Prostate gland (tissue), 2 donors: ENCODE measurements around the gene CNP. TPM values are rescaled to one million over a fixed set of nuclear protein-coding genes. Genes with fewer than 3 reads are reported as not detected.

Experiments used
- DNase-seq: peaks from one replicate; pipeline ENCODE4 v3.0.0-alpha.2; 2019; ENCODE audit warnings: low spot score
- H3K27ac ChIP-seq, 2 donors: fragments of 200-600 bp; sonication (generic); 2 replicates each; pipeline ENCODE4 v1.5.1; 2017 to 2019
- H3K27me3 ChIP-seq: fragments of 200-600 bp; sonication (generic); replicated peaks from 2 replicates; pipeline ENCODE4 v1.5.1; 2019; ENCODE audit not compliant: insufficient read depth
- H3K36me3 ChIP-seq, 2 donors: fragments of 200-600 bp; sonication (generic); 1 replicate in 1 of 2; 2 replicates in 1 of 2; pipeline versions ENCODE4 v1.5.1 to v1.8.1; 2017 to 2019
- H3K4me1 ChIP-seq: fragments of 200-600 bp; sonication (generic); replicated peaks from 2 replicates; pipeline ENCODE4 v1.5.1; 2019
- H3K4me3 ChIP-seq, 2 donors: fragments of 200-600 bp; sonication (generic); 2 replicates each; pipeline ENCODE4 v1.5.1; 2017 to 2019
- H3K9me3 ChIP-seq: fragments of 200-600 bp; sonication (generic); 2 replicates; pipeline ENCODE4 v1.5.1; 2017
- POLR2A ChIP-seq: fragments of 450-650 bp; IDR thresholded peaks from one replicate; pipeline ENCODE4 v1.6.1; 2016; ENCODE audit warnings: antibody characterized with exemption, mild to moderate bottlenecking
- POLR2AphosphoS5 ChIP-seq: sonication (generic); formaldehyde crosslinking; IDR thresholded peaks from one replicate; pipeline ENCODE4 v1.6.1; 2017; ENCODE audit warnings: antibody characterized with exemption
- WGBS: methylation state at CpG from one replicate; pipeline ENCODE4 v1.1.5; 2018; 5-methylcytosine and 5-hydroxymethylcytosine counted together
- intact Hi-C: fragments of 100-400 bp; cut with DNase I; formaldehyde crosslinking; loops from one replicate; pipeline ENCODE4 v1.14.2; 2022
- total RNA-seq, 2 donors: library from RNA; depleted of rRNA; stranded (reverse); fragments of >200 nt; gene quantifications; one replicate each; pipeline ENCODE4 v1.1.0, GENCODE V29; 2016
- TF ChIP-seq, protein P1 (sequence below), 4 experiments: fragments of 200-600 bp in 2 of 4; fragments of 450-650 bp in 2 of 4; sonication (generic) in 2 of 4; IDR thresholded peaks; 1 replicate in 3 of 4; 2 replicates in 1 of 4; pipeline ENCODE4 v1.5.1; 2016 to 2019; ENCODE audit warnings: antibody characterized with exemption in 4 of 4, mild to moderate bottlenecking in 2 of 4, moderate library complexity in 2 of 4

Gene CNP
- total RNA-seq, 2 donors from 2014 or later, result 85.8 to 117 TPM

DNA sequence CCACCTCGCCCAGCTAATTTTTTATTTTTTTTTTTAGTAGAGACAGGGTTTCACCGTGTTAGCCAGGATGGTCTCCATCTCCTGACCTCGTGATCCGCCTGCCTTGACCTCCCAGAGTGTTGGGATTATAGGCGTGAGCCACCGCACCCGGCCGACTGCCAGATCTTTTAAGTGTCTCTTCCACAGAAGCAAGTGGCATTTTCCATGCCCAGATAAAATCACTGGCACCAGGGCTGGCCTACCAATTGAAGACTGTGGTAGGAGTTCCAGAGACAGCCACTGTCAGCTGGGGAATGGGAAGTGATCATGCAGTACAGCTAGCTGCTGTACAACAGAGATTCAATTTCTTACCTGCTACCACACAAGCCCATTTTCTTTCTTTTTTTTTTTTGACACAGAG lies 17.9 kb downstream of the CNP start:
- DNase-seq, result no peak
- 95% methylated on average over 8 of the region's 8 CpGs for WGBS
- intact Hi-C loops, result no loop called here
- TF ChIP-seq POLR2A, result no peak
- no peaks in the 10 kb centered on the region for H3K27me3 ChIP-seq
- H3K9me3 ChIP-seq, result no peaks in the 10 kb centered on the region
- peaks cover 14% of the 10 kb centered on the region in 2 donors for H3K36me3 ChIP-seq
- H3K4me3 ChIP-seq, result no peak overlapping the region
- H3K4me1 ChIP-seq, result no peaks in the 10 kb centered on the region
- no peak overlapping the region for H3K27ac ChIP-seq

DNA sequence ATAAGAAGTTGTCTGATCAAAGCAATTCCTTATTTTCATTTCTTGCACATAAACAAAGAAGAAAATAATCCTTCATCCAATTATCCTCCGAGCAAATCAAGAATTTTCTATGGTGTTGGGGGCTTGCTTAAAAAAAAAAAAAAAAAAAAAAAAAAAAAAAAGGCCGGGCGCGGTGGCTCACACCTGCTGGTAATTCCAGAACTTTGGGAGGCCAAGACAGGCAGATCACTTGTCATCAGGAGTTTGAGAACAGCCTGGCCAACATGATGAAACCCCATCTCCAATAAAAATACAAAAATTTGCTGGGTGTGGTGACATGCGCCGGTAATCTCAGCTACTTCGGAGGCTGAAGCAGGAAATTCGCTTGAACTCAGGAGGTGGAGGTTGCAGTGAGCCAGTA lies 19.3 kb downstream of the CNP start:
- peaks cover 6 to 11% of the 10 kb centered on the region in 2 donors for H3K36me3 ChIP-seq
- no peak for DNase-seq
- WGBS, result 91% methylated on average over 8 of the region's 8 CpGs

DNA sequence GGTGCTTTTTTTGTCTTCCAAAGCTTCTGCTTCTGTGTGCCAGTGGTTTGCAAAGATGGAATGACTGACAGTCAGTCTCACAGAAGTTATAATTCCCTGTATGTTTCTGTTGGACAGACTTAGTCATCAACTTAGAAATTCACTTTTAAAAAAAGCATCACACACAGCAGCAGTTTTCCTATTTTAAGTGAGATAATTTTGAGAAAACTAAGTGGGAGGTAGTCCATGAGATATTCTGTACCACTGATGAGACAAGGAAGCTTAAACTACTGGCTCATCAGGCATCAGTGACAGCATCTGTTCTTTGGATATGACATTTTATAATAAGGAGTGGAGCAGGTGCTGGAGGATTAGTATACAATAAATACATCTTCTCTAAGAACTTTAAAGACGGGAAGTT lies 20.0 kb downstream of the CNP start:
- no peak for DNase-seq
- TF ChIP-seq POLR2A (no peak), POLR2AphosphoS5 (no peak)
- TF ChIP-seq, protein P1, sequence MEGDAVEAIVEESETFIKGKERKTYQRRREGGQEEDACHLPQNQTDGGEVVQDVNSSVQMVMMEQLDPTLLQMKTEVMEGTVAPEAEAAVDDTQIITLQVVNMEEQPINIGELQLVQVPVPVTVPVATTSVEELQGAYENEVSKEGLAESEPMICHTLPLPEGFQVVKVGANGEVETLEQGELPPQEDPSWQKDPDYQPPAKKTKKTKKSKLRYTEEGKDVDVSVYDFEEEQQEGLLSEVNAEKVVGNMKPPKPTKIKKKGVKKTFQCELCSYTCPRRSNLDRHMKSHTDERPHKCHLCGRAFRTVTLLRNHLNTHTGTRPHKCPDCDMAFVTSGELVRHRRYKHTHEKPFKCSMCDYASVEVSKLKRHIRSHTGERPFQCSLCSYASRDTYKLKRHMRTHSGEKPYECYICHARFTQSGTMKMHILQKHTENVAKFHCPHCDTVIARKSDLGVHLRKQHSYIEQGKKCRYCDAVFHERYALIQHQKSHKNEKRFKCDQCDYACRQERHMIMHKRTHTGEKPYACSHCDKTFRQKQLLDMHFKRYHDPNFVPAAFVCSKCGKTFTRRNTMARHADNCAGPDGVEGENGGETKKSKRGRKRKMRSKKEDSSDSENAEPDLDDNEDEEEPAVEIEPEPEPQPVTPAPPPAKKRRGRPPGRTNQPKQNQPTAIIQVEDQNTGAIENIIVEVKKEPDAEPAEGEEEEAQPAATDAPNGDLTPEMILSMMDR (IDR thresholded peaks at IDR 0.05), result no peak
- H3K4me1 ChIP-seq, result no peaks in the 10 kb centered on the region
- intact Hi-C loops, result no loop called here
- no peaks in the 10 kb centered on the region for H3K9me3 ChIP-seq
- 100% methylated on average over 1 of the region's 1 CpG for WGBS
- H3K27me3 ChIP-seq, result no peaks in the 10 kb centered on the region
- H3K27ac ChIP-seq, result no peak overlapping the region
- peaks cover 6 to 10% of the 10 kb centered on the region in 2 donors for H3K36me3 ChIP-seq
- H3K4me3 ChIP-seq, result no peak overlapping the region

More for the DNA sequence above, 19.3 kb downstream of the CNP start:
- intact Hi-C loops, result no loop called here
- no peak for TF ChIP-seq POLR2AphosphoS5
- TF ChIP-seq, protein P1 (IDR thresholded peaks at IDR 0.05), result no peak
- no peak for TF ChIP-seq POLR2A
- Histone ChIP-seq H3K27ac (no peak overlapping the region), H3K4me1 (no peaks in the 10 kb centered on the region), H3K4me3 (no peak overlapping the region), H3K27me3 (no peaks in the 10 kb centered on the region), H3K9me3 (no peaks in the 10 kb centered on the region)

DNA sequence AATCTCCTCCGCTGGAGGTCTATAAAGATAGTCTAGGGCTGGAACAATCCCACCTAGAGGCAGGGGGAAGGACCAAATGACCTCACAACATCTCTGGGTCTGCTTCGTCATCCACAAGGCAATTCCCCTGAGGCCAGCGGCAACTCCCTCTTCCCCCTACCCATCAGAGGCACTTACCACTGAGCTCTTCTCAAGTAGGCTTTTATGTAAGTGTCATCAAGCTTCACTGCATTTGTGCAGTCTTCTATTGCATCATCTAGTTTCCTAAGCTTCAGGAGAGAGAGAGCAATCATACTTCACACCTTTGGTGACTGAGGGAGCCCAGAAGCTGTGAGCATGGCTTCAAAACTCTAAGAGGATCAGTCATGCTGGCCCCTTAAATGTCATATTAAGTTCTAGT lies 21.0 kb downstream of the CNP start:
- intact Hi-C loops, result no loop called here
- Histone ChIP-seq H3K36me3 (peaks cover 6 to 10% of the 10 kb centered on the region in 2 donors), H3K27ac (no peak overlapping the region), H3K9me3 (no peaks in the 10 kb centered on the region), H3K27me3 (no peaks in the 10 kb centered on the region), H3K4me3 (no peak overlapping the region), H3K4me1 (peaks cover 2% of the 10 kb centered on the region)
- 80% methylated on average over 3 of the region's 3 CpGs for WGBS
- TF ChIP-seq POLR2A (no peak), POLR2AphosphoS5 (no peak)
- TF ChIP-seq, protein P1 (IDR thresholded peaks at IDR 0.05), result no peak
- DNase-seq, result no peak

DNA sequence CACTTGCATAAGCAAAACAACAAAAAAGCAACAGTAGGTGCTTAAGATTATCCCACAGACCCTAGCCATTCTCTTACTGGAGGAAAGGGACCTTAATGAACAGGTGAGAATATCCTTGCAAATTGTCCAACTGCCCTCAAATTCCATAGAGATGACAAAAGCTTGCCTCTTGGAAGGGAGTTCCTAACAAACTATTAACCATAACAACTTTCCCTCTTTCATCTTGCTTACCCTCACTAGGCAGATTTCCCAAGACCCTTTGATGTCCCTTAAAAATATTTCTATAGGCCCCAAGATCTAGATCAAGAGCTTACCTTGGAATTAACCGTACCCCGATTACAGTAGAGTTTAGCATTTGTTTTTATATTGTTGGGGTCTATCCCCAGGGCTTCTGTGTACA lies 21.8 kb downstream of the CNP start:
- intact Hi-C loops, result no loop called here
- Histone ChIP-seq H3K9me3 (no peaks in the 10 kb centered on the region), H3K27me3 (no peaks in the 10 kb centered on the region), H3K4me1 (peaks cover 6% of the 10 kb centered on the region), H3K27ac (no peak overlapping the region), H3K36me3 (peaks cover 6 to 10% of the 10 kb centered on the region in 2 donors), H3K4me3 (no peak overlapping the region)
- DNase-seq, result no peak
- TF ChIP-seq POLR2A (no peak), POLR2AphosphoS5 (no peak)
- TF ChIP-seq, protein P1 (IDR thresholded peaks at IDR 0.05), result no peak
- WGBS, result 90% methylated on average over 2 of the region's 2 CpGs
